Skeletal muscle tissue (tissue), 4 donors: ENCODE data around the gene MTCL1. TPM values are rescaled to one million over a fixed set of nuclear protein-coding genes. Genes with fewer than 3 reads are reported as not detected.

ENCODE experiments used
- H3K27ac ChIP-seq: one replicate; pipeline ENCODE4 v1.7.0; 2013; ENCODE audit warnings: mild to moderate bottlenecking, low read depth, low read length, inconsistent platforms
- H3K27me3 ChIP-seq, 3 donors: one replicate each; pipeline ENCODE4 v1.7.0; 2013; ENCODE audit warnings: low read length in 3 of 3; ENCODE audit not compliant: control insufficient read depth in 3 of 3, insufficient read depth in 3 of 3
- H3K36me3 ChIP-seq, 3 donors: one replicate each; pipeline ENCODE4 v1.7.0; 2013; ENCODE audit warnings: low read length in 3 of 3; ENCODE audit not compliant: control insufficient read depth in 3 of 3, insufficient read depth in 3 of 3
- H3K4me1 ChIP-seq, 3 donors: one replicate each; pipeline ENCODE4 v1.7.0; 2013; ENCODE audit warnings: low read length in 3 of 3, mild to moderate bottlenecking in 3 of 3; ENCODE audit not compliant: control insufficient read depth in 3 of 3, insufficient read depth in 3 of 3
- H3K4me3 ChIP-seq, 3 donors: one replicate each; pipeline ENCODE4 v1.7.0; 2013; ENCODE audit warnings: low read length in 3 of 3
- H3K9ac ChIP-seq, 3 donors: one replicate each; pipeline ENCODE4 v1.7.0; 2013; ENCODE audit warnings: low read length in 3 of 3, mild to moderate bottlenecking in 3 of 3, moderate library complexity in 2 of 3, low read depth in 1 of 3
- H3K9me3 ChIP-seq, 3 donors: one replicate each; pipeline ENCODE4 v1.7.0; 2013; ENCODE audit warnings: low read length in 3 of 3; ENCODE audit not compliant: control insufficient read depth in 3 of 3
- total RNA-seq: library from RNA; depleted of rRNA; stranded (reverse); fragments of >200 nt; gene quantifications from one replicate; pipeline ENCODE4 v1.2.3, GENCODE V29; 2014
- donor health status: Osteomylitis.

The MTCL1 gene
- total RNA-seq, 1 donor from 2014 or later, result 12.5 TPM

DNA sequence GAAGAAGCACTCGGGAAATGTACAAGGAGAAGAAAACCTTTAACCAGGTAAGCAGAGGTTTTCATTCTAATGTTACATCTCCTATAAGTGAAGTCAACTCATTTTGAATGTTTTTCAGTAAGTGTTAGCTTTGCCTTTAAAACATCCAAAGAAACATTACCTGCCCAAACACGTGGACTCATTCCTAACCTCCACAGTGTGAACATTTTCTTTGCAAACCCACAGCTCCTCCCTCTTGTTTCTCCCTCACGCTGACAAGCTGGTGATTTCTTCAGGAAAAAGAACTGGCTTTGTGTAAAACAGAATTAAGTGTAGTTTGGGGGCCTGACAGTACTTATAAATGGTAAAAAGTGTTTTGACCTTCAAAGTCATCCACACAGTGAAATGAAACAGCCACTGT lies 72.5 kb downstream of the MTCL1 start:
- Histone ChIP-seq H3K9me3 (no peaks in the 10 kb centered on the region), H3K27me3 (no peaks in the 10 kb centered on the region), H3K36me3 (no peaks in the 10 kb centered on the region), H3K4me1 (no peaks in the 10 kb centered on the region), H3K4me3 (no peak overlapping the region), H3K9ac (no peak overlapping the region), H3K27ac (no peak overlapping the region)

DNA sequence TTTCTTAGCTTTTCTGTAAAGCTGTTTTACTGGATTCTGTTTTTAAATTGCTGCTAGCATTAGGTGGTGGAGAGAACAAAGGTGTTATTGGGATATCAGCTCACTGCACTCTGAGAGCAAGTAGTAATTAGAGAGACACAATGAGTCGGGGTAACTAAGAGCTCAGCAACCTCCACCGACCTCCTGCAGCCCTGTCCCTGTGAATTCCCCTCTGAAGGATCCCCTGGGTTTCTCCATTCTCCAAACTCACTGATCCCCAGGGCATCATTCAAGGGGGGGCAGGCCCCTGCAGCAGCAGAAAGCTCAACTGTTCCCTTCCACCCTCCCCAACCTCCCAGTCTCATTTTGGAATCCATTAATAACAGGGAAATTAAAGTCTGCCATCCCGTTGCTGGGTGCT lies 73.0 kb downstream of the MTCL1 start:
- H3K4me3 ChIP-seq, result no peak overlapping the region
- H3K36me3 ChIP-seq, result no peaks in the 10 kb centered on the region
- H3K27ac ChIP-seq, result no peak overlapping the region
- H3K27me3 ChIP-seq, result no peaks in the 10 kb centered on the region
- H3K9me3 ChIP-seq, result no peaks in the 10 kb centered on the region
- no peaks in the 10 kb centered on the region for H3K4me1 ChIP-seq
- no peak overlapping the region for H3K9ac ChIP-seq

DNA sequence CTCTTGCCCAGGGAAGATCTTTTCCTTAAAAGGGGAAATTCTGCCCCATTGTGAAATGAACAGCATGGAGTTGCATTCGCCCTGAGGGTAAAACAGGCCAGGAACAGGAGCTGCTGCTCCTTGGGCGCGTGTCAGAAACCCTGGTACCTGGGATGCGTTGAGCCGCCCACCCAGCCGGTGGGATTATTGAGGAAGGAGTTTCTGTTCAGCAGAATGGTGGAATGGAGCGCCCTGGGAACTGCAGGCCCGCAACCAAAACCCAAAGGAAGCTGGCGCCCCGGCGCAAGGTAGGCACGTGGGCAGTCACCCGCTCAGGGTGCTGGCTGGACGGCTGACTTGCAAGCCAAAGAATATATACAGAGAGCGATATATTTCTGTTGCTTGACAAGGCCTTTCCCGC lies 73.5 kb downstream of the MTCL1 start:
- Histone ChIP-seq H3K4me1 (no peaks in the 10 kb centered on the region), H3K9ac (no peak overlapping the region), H3K9me3 (no peaks in the 10 kb centered on the region), H3K27me3 (no peaks in the 10 kb centered on the region), H3K27ac (no peak overlapping the region), H3K36me3 (peaks cover 0 to 2% (median 0%) of the 10 kb centered on the region in 3 donors), H3K4me3 (no peak overlapping the region)

DNA sequence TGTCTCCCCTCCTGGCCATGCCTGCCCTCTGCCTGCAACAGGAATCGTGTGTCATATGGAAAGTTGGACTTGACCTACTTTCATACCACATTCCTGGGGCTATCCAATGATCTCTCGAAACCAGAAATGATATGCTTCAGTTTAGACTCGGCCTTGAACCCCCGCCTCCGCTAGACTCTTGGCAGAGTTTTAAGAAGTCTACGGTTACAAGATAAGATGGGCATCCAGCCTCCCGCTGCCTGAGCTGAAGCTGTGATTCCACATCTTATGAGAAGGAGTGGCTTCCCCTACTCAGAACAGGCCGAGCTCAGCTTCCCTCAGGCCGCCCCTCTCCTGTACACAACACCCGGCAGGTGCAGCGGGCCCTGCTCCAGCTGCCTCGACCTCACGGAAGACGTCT lies 73.9 kb downstream of the MTCL1 start:
- H3K27me3 ChIP-seq, result no peaks in the 10 kb centered on the region
- H3K9me3 ChIP-seq, result no peaks in the 10 kb centered on the region
- H3K27ac ChIP-seq, result no peak overlapping the region
- peaks cover 0 to 3% (median 0%) of the 10 kb centered on the region in 3 donors for H3K36me3 ChIP-seq
- no peak overlapping the region for H3K4me3 ChIP-seq
- H3K9ac ChIP-seq, result no peak overlapping the region
- H3K4me1 ChIP-seq, result no peaks in the 10 kb centered on the region

DNA sequence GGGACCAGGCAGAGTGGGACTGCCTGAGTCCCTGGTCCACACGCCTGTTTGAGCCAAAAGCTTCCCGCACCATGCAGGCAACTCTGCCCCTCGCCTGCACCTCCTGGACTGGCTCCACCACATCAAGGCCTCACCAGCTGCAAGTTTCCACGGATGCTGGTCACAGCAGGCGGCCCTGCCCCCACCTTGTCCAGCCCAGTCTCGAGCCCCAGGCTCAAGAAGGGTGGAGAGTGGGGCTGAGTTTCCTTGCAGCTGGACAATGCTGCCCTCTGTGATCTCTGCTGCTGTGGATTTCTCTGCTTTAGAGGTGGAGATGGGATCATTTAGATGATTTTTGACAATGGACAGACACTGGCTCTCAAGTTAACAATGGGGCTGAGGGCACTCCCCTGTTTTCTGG lies 74.9 kb downstream of the MTCL1 start:
- no peaks in the 10 kb centered on the region for H3K9me3 ChIP-seq
- H3K27me3 ChIP-seq, result no peaks in the 10 kb centered on the region
- no peak overlapping the region for H3K9ac ChIP-seq
- no peak overlapping the region for H3K4me3 ChIP-seq
- peaks cover 0 to 3% (median 0%) of the 10 kb centered on the region in 3 donors for H3K36me3 ChIP-seq
- no peaks in the 10 kb centered on the region for H3K4me1 ChIP-seq
- no peak overlapping the region for H3K27ac ChIP-seq

DNA sequence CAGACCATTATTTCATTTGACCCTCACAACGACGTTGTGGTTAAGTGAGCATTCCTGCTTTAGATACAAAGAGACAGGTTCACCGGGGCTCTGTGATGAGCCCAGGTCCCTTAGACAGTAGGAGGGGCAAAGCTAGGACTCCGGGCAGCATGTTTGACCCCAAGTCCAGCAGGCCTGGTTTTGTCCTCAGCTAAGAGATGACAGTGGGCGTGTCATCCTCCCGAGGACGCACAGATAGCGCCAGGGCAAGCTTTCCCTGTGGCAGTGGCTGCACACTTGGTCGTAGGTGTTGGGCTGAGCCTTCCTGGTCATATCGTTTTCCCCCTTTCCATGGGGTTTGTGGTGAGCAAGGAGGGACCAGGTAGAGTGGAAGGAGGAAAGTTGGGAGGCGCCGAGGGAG lies 76.3 kb downstream of the MTCL1 start:
- Histone ChIP-seq H3K9ac (no peak overlapping the region), H3K27ac (no peak overlapping the region), H3K9me3 (no peaks in the 10 kb centered on the region), H3K4me3 (no peak overlapping the region), H3K27me3 (no peaks in the 10 kb centered on the region), H3K4me1 (no peaks in the 10 kb centered on the region), H3K36me3 (peaks cover 0 to 3% (median 0%) of the 10 kb centered on the region in 3 donors)

DNA sequence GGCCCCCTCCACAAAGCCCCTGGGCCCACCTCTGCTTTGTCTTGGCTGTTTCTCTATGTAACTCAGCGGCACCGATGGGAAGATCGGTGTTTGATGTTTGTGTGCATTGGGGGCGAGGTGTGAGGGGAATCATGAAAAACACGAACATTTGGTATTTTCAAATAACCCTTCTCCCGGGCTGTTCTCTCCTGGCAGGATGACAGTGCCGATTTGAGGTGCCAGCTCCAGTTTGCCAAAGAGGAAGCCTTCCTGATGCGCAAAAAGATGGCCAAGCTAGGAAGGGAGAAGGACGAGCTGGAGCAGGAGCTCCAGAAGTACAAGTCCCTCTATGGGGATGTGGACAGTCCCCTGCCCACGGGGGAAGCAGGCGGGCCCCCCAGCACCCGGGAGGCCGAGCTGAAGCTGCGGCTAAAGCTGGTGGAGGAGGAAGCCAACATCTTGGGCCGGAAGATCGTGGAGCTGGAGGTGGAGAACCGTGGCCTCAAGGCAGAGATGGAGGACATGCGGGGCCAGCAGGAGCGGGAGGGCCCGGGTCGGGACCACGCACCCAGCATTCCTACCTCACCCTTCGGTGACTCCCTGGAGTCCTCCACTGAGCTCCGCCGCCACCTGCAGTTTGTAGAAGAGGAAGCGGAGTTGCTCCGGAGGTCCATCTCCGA lies 78.1 kb downstream of the MTCL1 start:
- H3K9me3 ChIP-seq, result no peaks in the 10 kb centered on the region
- H3K4me1 ChIP-seq, result peaks cover under 1 to 7% (median 4%) of the 10 kb centered on the region in 3 donors
- H3K36me3 ChIP-seq, result peaks cover 0 to 3% (median 0%) of the 10 kb centered on the region in 3 donors
- H3K27me3 ChIP-seq, result no peaks in the 10 kb centered on the region
- no peak overlapping the region for H3K27ac ChIP-seq
- H3K4me3 ChIP-seq, result no peak overlapping the region
- no peak overlapping the region for H3K9ac ChIP-seq

DNA sequence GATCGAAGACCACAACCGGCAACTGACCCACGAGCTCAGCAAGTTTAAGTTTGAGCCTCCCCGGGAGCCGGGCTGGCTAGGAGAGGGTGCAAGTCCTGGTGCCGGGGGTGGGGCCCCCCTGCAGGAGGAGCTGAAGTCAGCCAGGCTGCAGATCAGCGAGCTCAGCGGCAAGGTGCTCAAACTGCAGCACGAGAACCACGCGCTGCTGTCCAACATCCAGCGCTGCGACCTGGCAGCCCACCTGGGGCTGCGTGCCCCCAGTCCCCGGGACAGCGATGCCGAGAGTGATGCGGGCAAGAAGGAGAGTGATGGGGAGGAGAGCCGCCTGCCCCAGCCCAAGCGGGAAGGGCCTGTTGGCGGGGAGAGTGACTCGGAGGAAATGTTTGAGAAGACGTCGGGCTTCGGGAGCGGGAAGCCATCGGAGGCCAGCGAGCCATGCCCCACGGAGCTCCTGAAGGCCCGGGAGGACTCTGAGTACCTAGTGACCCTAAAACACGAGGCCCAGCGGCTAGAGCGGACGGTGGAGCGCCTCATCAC lies 78.7 kb downstream of the MTCL1 start:
- no peaks in the 10 kb centered on the region for H3K27me3 ChIP-seq
- no peak overlapping the region for H3K27ac ChIP-seq
- H3K36me3 ChIP-seq, result peaks cover 0 to 3% (median 0%) of the 10 kb centered on the region in 3 donors
- H3K4me3 ChIP-seq, result no peak overlapping the region
- peaks cover 7 to 13% (median 10%) of the 10 kb centered on the region in 3 donors for H3K4me1 ChIP-seq
- H3K9me3 ChIP-seq, result no peaks in the 10 kb centered on the region
- H3K9ac ChIP-seq, result no peak overlapping the region

DNA sequence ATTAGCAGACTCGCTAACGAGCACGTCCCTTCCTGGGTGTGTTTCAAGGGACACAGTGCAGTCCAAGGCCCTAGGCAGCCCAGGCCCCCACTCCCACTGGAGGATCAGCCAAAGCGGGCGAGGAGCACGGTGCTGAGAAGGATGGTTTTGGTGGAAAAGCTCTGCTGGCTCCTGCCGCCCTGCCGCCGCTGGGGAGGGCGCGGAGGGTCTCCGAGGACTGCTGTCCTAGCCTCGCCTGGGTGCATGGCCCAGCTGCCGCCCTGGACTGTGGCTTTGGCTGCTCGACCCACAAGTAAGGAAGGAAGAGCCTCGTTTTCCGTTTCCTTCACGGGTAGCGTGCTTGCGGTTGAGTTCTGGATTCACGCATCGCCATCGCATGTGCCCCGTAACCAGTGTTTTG lies 79.9 kb downstream of the MTCL1 start:
- Histone ChIP-seq H3K27me3 (no peaks in the 10 kb centered on the region), H3K4me3 (no peak overlapping the region), H3K4me1 (peaks cover 8 to 15% (median 14%) of the 10 kb centered on the region in 3 donors), H3K36me3 (peaks cover 0 to 3% (median 0%) of the 10 kb centered on the region in 3 donors), H3K9me3 (no peaks in the 10 kb centered on the region), H3K27ac (no peak overlapping the region), H3K9ac (no peak overlapping the region)

DNA sequence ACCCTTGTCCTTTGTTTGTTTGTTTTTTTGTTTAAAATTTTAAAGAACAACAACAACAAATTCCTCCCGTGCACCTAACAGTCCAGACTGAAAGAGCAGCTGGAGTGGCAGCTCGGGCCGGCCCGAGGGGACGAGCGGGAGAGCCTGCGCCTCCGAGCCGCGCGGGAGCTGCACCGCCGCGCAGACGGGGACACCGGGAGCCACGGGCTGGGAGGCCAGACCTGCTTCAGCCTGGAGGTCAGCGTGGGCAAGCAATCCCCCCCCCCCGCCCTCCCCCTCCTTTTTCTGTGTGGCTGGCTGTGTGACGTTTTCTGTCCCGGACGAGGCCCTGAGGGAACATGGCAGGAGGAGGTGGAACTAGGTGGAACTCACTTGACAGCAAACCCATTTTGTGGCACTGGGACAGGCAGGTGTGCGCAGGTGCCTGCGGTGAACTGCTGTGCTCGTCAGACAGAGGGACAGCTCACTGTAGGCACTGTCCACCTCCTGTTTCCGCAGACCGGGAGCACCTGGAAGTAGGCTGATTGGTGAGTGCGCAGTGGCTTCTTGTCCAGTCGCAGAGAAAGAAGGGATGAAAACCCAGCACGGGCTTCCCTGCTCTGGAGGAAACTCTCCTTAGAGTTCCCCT lies 80.6 kb downstream of the MTCL1 start:
- H3K27me3 ChIP-seq, result no peaks in the 10 kb centered on the region
- H3K9ac ChIP-seq, result no peak overlapping the region
- no peak overlapping the region for H3K27ac ChIP-seq
- no peaks in the 10 kb centered on the region for H3K9me3 ChIP-seq
- H3K4me3 ChIP-seq, result no peak overlapping the region
- H3K36me3 ChIP-seq, result peaks cover 0 to 3% (median 0%) of the 10 kb centered on the region in 3 donors
- peaks cover 8 to 15% (median 14%) of the 10 kb centered on the region in 3 donors for H3K4me1 ChIP-seq
